Keratinocyte (primary cell): Measurements from ENCODE around the gene TIAM1.

Experiments used
- EZH2 ChIP-seq: IDR thresholded peaks from one replicate; pipeline ENCODE4 v1.6.1; 2012; ENCODE audit warnings: inconsistent platforms, mild to moderate bottlenecking, low read length, moderate library complexity
- TF ChIP-seq, protein P1 (sequence below), 3 experiments: IDR thresholded peaks in 1 of 3; conservative IDR thresholded peaks in 1 of 3; optimal IDR thresholded peaks in 1 of 3; 2 replicates in 2 of 3; 3 replicates in 1 of 3; pipeline versions ENCODE3 to v1.5.1; 2011; ENCODE audit warnings: low read length in 3 of 3, mild to moderate bottlenecking in 3 of 3, moderate library complexity in 2 of 3, control low read depth in 1 of 3, inconsistent platforms in 1 of 3; ENCODE audit not compliant: insufficient read depth in 2 of 3; ENCODE audit errors: extremely low read depth in 1 of 3

DNA sequence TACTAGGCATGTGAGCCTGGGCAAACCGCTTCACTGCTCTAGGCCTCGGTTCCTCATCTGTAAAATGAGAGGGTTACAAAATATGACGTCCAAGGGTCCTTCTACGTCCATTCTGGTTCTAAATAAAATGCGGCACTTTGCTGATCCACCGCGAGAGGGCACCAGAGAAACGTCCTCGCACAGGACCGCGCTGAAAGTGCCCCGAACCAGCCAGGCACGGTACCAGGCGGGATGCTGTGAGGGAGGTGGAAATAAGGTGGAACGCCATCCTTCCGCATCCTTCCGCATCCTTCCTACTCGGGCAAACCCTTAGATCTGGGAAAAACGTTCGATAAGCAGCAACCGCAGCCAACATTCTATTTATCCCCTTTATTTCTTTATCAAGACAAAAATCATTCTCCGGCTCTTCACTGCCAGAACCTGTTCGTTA, 245.5 kb downstream of the TIAM1 start:
- TF ChIP-seq, protein P1, sequence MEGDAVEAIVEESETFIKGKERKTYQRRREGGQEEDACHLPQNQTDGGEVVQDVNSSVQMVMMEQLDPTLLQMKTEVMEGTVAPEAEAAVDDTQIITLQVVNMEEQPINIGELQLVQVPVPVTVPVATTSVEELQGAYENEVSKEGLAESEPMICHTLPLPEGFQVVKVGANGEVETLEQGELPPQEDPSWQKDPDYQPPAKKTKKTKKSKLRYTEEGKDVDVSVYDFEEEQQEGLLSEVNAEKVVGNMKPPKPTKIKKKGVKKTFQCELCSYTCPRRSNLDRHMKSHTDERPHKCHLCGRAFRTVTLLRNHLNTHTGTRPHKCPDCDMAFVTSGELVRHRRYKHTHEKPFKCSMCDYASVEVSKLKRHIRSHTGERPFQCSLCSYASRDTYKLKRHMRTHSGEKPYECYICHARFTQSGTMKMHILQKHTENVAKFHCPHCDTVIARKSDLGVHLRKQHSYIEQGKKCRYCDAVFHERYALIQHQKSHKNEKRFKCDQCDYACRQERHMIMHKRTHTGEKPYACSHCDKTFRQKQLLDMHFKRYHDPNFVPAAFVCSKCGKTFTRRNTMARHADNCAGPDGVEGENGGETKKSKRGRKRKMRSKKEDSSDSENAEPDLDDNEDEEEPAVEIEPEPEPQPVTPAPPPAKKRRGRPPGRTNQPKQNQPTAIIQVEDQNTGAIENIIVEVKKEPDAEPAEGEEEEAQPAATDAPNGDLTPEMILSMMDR (optimal IDR thresholded peaks at IDR 0.05 in 1 of 3, IDR thresholded peaks at IDR 0.05 in 1 of 3, conservative IDR thresholded peaks at IDR 0.05 in 1 of 3; ENCODE audit: extremely low read depth in 1 of 3, insufficient read depth in 2 of 3, low read length in 3 of 3): peak; percentile 83 to 96 (median 93)
- TF ChIP-seq EZH2: no peak
